ENCODE measurements around the gene DMRTC2. TPM values are rescaled to one million over a fixed set of nuclear protein-coding genes. Genes with fewer than 3 reads are reported as not detected.

DMRTC2 gene
- total and polyA plus RNA-seq, 2 of the 13 experiments (the other 11 are each of a cell fraction or from before 2014, with no cell fraction given): not detected

- 0 out of 2 replicates have a peak, but pooled peaks have one; percentile 22 for TF ChIP-seq SAP130 (CRISPR knock-in tag; IDR thresholded peaks at IDR 0.05; ENCODE audit: low read depth)
- TF ChIP-seq ZNF512 (CRISPR knock-in tag; IDR thresholded peaks at IDR 0.05): no peak
- TF ChIP-seq ZNF879 (CRISPR knock-in tag; IDR thresholded peaks at IDR 0.05): no peak
- TF ChIP-seq POLR2G (IDR thresholded peaks at IDR 0.05; ENCODE audit: low read depth, low read length): peak; percentile 75
- TF ChIP-seq GRHL1 (CRISPR knock-in tag; conservative IDR thresholded peaks at IDR 0.05): no peak
- TF ChIP-seq SIN3B (IDR thresholded peaks at IDR 0.05; ENCODE audit: low read length): no peak
- TF ChIP-seq POLR2A (IDR thresholded peaks at IDR 0.05; ENCODE audit: insufficient read depth in 1 of 2, low read depth in 2 of 2, low read length in 2 of 2): peak in 1 of 2 experiments; percentile 44; a peak in 3 of 4 replicates
- no peak for TF ChIP-seq ZSCAN31 (CRISPR knock-in tag; IDR thresholded peaks at IDR 0.05; ENCODE audit: low read depth)
- no peak for TF ChIP-seq KIAA2018 (CRISPR knock-in tag; IDR thresholded peaks at IDR 0.05; ENCODE audit: borderline replicate concordance)
- TF ChIP-seq ZNF749 (CRISPR knock-in tag; IDR thresholded peaks at IDR 0.05; ENCODE audit: borderline replicate concordance): no peak
- TF ChIP-seq ZNF607 (CRISPR knock-in tag; IDR thresholded peaks at IDR 0.05; ENCODE audit: borderline replicate concordance): no peak
- TF ChIP-seq ADNP (CRISPR knock-in tag; IDR thresholded peaks at IDR 0.05): no peak
- TF ChIP-seq AKAP8 (CRISPR knock-in tag; IDR thresholded peaks at IDR 0.05): no peak
- TF ChIP-seq ERF (CRISPR knock-in tag; IDR thresholded peaks at IDR 0.05): peak; percentile 18; the same call in 1 of the 2 replicates
- TF ChIP-seq THAP8 (CRISPR knock-in tag; IDR thresholded peaks at IDR 0.05; ENCODE audit: borderline replicate concordance): no peak
- TF ChIP-seq FOSL2 (CRISPR knock-in tag; IDR thresholded peaks at IDR 0.05): 0 out of 2 replicates have a peak, but pooled peaks have one; percentile 6
- no peak for TF ChIP-seq SIX1 (CRISPR knock-in tag; IDR thresholded peaks at IDR 0.05; ENCODE audit: borderline replicate concordance)
- TF ChIP-seq HOXA3 (CRISPR knock-in tag; IDR thresholded peaks at IDR 0.05): no peak
Observed at GRCh38 chr19:41872775-41873647, 28.2 kb downstream of the DMRTC2 start (continued).
